Measurements from ENCODE around the gene SPANXC.
"Not testable (repeated sequence)": the region's sequence is repeated elsewhere in the genome, so short reads cannot be mapped to it uniquely, and the experiment has no call there.

The SPANXC gene, protein sequence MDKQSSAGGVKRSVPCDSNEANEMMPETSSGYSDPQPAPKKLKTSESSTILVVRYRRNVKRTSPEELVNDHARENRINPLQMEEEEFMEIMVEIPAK

DNA sequence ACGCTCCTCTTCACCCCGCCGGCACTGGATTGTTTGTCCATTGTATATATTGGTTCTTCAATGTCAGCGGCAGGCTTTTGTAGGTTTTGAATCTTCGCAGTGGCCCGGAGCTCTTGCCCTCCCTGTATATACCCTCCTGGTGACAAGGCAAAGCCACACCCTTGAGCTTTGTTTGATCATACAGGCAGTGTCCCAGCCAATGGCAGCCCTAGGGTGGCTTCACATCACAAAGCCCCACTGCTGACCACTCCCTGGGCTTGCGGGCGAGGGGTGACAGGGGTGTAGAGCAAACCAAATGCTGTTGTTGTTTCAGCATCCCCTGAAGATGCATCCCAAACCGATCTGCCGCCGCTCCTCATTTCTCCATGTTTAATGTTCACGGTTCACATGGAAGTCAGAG is at the start of gene SPANXC:
TSS of gene SPANXC (minus strand) at position 101 of the 400 bp plus-strand sequence. CDS start at position 41, 60 bp downstream.
- DNase-seq (ENCODE audit: insufficient read length, low spot score); FAIRE-seq: not testable (repeated sequence)

DNA sequence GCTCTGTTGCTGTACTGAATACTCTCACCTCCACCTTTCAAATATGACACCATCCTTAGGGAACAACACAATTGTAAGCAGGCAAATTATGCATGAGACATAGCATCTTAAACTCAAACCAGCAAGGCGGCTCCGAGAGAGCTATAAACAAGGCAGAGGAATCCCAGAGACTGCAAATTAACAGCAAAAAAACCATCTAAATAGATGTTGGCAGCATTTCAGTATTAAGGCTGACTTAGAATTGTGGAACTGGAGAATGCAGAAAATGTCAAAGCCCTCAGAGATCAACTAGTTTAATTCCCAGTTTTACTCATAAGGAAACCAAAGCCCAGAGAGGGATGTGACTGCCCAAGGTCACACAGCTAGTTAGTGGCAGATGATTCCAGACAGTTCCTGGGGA is 37.2 kb upstream of the SPANXC start:
- DNase-seq (ENCODE audit: insufficient read length, low spot score) (no peak), FAIRE-seq (no peak)

DNA sequence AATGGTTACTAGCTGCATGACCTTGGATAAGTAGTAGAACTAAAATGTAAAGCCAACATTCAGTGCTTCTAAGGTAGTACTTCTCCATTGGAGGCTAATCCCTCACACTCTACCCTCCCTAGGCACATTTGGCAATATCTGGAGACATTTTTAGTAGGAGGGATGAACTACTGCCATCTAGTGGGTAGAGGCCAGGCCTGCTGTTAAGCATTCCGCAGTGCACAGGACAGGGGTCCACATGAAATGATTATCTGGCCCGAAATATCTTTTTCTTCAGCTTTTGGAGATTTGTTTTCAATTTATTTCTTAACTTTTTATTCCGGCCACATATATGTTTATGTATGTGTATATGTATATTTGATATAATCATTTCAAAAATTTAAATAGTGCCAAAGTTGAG is 36.0 kb upstream of the SPANXC start:
- FAIRE-seq (no peak), DNase-seq (ENCODE audit: insufficient read length, low spot score) (no peak)

DNA sequence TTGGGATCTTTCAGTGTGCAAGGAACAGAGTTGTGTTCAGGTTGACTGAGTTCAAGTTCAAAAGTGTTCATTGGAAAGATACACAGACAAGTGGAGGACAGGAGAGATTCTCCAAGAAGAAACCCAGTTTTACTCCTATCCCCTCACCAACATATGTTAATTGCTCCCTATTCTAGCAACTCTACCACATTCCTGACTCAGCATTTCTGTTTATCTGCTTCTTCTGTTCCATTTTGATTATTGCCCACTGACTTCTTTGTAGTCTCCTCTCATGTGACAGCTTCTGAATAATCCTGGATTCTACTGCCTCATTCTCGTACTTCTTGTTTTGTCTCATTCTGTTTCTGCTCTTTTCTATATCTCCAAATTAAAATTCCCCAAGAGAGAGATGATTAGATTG is 15.8 kb upstream of the SPANXC start:
- FAIRE-seq (no peak), DNase-seq (ENCODE audit: insufficient read length, low spot score) (no peak)

DNA sequence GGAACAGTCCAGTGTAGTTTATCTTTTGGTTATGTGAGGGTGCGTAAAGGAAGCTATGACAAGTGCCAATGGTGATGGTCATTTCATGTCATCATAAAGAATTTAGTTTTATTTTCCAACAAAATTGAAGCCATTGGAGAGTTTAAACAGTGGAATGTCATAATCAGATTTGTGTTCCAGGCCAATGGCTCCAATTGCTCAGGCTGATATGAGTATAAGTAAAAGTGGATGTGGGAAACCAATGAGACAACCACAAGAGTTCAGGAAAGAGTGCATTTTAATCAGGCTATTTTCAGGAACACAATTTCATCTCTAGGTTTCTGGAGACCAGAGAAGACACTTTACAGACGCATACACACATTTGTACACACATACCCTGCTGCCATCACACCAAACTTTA is 20.7 kb downstream of the SPANXC start:
- FAIRE-seq (no peak), DNase-seq (ENCODE audit: insufficient read length, low spot score) (no peak)

DNA sequence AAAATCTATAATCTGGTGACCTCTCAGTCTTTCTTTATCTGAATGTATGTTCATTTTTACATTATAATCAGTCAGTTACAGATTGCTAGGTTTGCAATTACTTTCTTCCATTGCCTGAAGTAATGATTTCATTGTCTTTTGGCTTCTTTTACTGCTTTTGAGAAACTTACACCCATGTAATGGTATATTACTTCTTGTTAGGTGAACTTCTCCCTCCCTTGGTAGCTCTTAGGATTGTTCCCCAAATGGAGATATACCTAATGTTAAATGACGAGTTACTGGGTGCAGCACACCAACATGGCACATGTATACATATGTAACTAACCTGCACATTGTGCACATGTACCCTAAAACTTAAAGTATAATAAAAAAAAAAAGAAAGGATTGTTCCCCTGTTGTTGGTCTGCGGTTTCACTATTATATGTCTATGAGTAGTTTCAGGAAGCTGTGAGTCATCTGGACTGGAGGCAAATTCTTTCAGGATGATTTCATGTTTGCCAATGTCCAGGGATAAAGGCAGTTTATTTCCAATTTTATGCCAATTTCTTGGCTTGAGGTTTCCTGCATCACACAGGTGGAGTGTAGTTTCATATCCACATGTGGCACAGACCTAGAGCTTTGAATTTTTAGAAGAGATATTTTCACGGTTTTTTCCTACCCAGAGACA is 21.8 kb downstream of the SPANXC start:
- FAIRE-seq (no peak), DNase-seq (ENCODE audit: insufficient read length, low spot score) (no peak)

DNA sequence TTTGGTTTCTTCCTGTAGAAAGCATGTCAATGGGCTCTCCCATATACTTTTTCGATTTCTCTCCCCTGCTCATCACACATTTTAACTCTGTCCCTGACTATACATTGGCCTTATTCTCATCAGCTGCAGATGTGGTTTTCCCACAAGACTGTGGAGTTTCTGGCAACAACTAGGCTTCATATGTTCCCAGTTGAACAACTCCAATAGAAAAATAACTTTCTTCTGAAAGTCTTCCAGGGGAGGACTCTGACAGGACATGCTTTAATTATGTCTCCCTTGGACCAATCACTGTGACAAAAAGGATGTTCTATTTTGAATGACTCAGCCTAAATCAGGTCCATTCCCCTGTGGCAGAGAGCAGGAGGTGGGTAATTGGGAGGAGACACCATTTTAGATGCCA is 28.1 kb downstream of the SPANXC start:
- FAIRE-seq (no peak), DNase-seq (ENCODE audit: insufficient read length, low spot score) (no peak)

DNA sequence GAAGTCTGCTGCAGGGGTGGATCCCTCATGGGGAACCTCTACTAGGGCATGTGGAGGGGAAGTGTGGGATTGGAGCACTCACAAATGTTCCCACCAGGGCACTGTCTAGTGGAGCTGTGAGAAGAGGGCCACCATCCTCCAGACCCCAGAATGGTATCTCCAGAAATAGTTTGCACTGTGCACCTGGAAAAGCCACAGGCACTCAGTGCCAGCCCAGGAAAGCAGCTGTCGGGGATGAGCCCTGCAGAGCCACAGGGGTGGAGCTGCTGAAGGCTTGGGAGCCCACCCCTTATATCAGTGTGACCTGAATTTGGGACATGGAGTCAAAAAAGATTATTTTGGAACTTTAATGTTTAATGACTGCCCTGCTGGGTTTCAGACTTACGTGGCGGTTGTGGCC is 40.4 kb downstream of the SPANXC start:
- no peak for FAIRE-seq
- DNase-seq (ENCODE audit: insufficient read length, low spot score) = no peak

All from GM19239 (cell line).